MCF 10A (cell line): ENCODE results near the gene KIF2A. TPM values are rescaled to one million over a fixed set of nuclear protein-coding genes. Genes with fewer than 3 reads are reported as not detected.
A peak's percentile ranks its signal among the peaks of the same experiment; 100 is the strongest.

Source experiments
- BruUV-seq: library from RNA; stranded (reverse); fragments of 400-500 nt; replicated peaks from 2 replicates; lab custom pipeline; 2021; lab: Mats Ljungman, UMichigan
- CTCF ChIA-PET: fragments of 300-600 bp; sonication (Branson Sonifier 250); formaldehyde crosslinking; extraction: SDS; loops from one replicate; lab custom pipeline; 2021; ENCODE audit warnings: antibody characterized with exemption, inconsistent platforms; lab: Yijun Ruan, JAX
- POLR2A ChIA-PET: fragments of 300-600, 350-650 bp; sonication (Branson Sonifier 250); formaldehyde crosslinking; extraction: SDS; loops from one replicate; lab custom pipeline; 2020; ENCODE audit warnings: antibody characterized with exemption, inconsistent platforms; lab: Yijun Ruan, JAX
- DNase-seq: peaks from one replicate; pipeline ENCODE4 v3.0.0-alpha.2; 2018; ENCODE audit not compliant: unreplicated experiment
- H3K27ac Mint-ChIP-seq: one replicate; pipeline ENCODE4 v1.8.0; 2022; ENCODE audit warnings: mild to moderate bottlenecking, low read depth, mixed read lengths; ENCODE audit not compliant: unreplicated experiment
- H3K27me3 Mint-ChIP-seq: one replicate; pipeline ENCODE4 v1.8.0; 2022; ENCODE audit warnings: mixed read lengths; ENCODE audit not compliant: insufficient read depth, unreplicated experiment
- H3K36me3 Mint-ChIP-seq: one replicate; pipeline ENCODE4 v1.8.0; 2022; ENCODE audit warnings: mild to moderate bottlenecking, moderate library complexity, mixed read lengths; ENCODE audit not compliant: insufficient read depth, unreplicated experiment
- H3K4me1 Mint-ChIP-seq: one replicate; pipeline ENCODE4 v1.8.0; 2022; ENCODE audit warnings: mixed read lengths; ENCODE audit not compliant: insufficient read depth, unreplicated experiment
- H3K4me3 Mint-ChIP-seq: one replicate; pipeline ENCODE4 v1.8.0; 2022; ENCODE audit warnings: mild to moderate bottlenecking, moderate library complexity, mixed read lengths; ENCODE audit not compliant: unreplicated experiment
- H3K9me3 Mint-ChIP-seq: one replicate; pipeline ENCODE4 v1.8.0; 2022; ENCODE audit warnings: mixed read lengths; ENCODE audit not compliant: unreplicated experiment
- CTCF ChIP-seq: fragments of 200-600 bp; IDR thresholded peaks from one replicate; pipeline ENCODE4 v1.8.0; 2022; ENCODE audit warnings: antibody characterized with exemption, mild to moderate bottlenecking; ENCODE audit not compliant: unreplicated experiment
- intact Hi-C: fragments of 100-400 bp; cut with micrococcal nuclease; formaldehyde crosslinking; loops from 2 replicates; pipeline ENCODE4 v1.14.1; 2022
- total RNA-seq: library from RNA; stranded (reverse); gene quantifications from 2 replicates; pipeline ENCODE4 v1.2.3, GENCODE V29; 2022

The KIF2A gene
- total RNA-seq, 1 experiment from 2014 or later = 61.0 TPM

- no peak for TF ChIP-seq CTCF
- intact Hi-C loops = loop anchor here (5.0 to 10.0 kb wide), 2 partner anchors 47 to 81 kb away; no protein-coding TSS in a partner anchor
- Mint-ChIP-seq H3K9me3 (no peaks in the 10 kb centered on the region), H3K4me1 (peaks cover 8% of the 10 kb centered on the region), H3K27ac (peak overlapping the region; percentile 93), H3K36me3 (no peaks in the 10 kb centered on the region), H3K4me3 (peak overlapping the region; percentile 91), H3K27me3 (no peaks in the 10 kb centered on the region)
- POLR2A ChIA-PET = interaction anchor here (0.9 to 1.9 kb wide), 14 partner anchors 8 to 98 kb away, joined by 3 to 10 read pairs (median 5); partner anchors contain the start of gene DIMT1
- no peak for DNase-seq
- BruUV-seq = TSS peak; percentile 86
- CTCF ChIA-PET = interaction anchor here (0.7 to 1.6 kb wide), 7 partner anchors 8 to 81 kb away, joined by 3 to 7 read pairs (median 3); no protein-coding TSS in a partner anchor
Observed at GRCh38 chr5:62305358-62305714, 670 bp upstream of the KIF2A start.

DNA sequence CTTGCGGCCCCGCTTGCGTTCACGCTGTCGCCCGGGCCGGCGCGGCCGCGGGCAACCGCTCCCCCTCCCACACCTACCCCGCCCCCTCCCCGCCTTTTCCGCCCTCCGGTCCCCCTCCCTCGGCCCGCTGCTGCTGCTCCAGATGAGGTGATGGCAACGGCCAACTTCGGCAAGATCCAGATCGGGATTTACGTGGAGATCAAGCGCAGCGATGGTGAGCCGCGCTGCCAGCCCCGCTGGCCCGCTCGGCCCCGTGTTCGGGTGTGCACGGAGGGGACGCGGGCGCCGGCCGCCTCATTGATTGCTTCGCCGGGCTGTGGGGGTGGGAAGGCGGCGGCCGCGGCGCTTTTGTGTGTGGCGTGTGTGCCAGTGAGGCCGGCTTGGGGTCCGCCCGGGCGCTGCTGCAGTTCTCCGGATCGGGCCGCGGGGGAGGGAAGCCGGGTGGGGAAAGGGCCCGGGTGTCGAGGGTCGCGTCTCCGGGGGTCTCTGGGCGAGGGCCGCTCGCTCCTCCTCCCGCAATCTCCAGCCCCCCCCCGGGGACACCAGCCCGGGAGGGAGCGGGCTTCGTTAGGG, 403 bp downstream of the KIF2A start:
- no peak for DNase-seq
- BruUV-seq = no TSS peak
- H3K4me3 Mint-ChIP-seq = peak overlapping the region; percentile 91
- no peak for TF ChIP-seq CTCF
- H3K36me3 Mint-ChIP-seq = no peaks in the 10 kb centered on the region
- intact Hi-C loops = loop anchor here (5.0 to 10.0 kb wide), 2 partner anchors 46 to 82 kb away; no protein-coding TSS in a partner anchor
- H3K4me1 Mint-ChIP-seq = peaks cover 18% of the 10 kb centered on the region
- no peaks in the 10 kb centered on the region for H3K9me3 Mint-ChIP-seq
- CTCF ChIA-PET = interaction anchor here (0.8 to 1.6 kb wide), 3 partner anchors 8 to 82 kb away, joined by 4 to 7 read pairs (median 5); no protein-coding TSS in a partner anchor
- H3K27me3 Mint-ChIP-seq = no peaks in the 10 kb centered on the region
- peak overlapping the region; percentile 93 for H3K27ac Mint-ChIP-seq
- POLR2A ChIA-PET = interaction anchor here (0.7 to 1.9 kb wide), 16 partner anchors 8 to 97 kb away, joined by 3 to 10 read pairs (median 5); partner anchors contain the start of gene DIMT1

DNA sequence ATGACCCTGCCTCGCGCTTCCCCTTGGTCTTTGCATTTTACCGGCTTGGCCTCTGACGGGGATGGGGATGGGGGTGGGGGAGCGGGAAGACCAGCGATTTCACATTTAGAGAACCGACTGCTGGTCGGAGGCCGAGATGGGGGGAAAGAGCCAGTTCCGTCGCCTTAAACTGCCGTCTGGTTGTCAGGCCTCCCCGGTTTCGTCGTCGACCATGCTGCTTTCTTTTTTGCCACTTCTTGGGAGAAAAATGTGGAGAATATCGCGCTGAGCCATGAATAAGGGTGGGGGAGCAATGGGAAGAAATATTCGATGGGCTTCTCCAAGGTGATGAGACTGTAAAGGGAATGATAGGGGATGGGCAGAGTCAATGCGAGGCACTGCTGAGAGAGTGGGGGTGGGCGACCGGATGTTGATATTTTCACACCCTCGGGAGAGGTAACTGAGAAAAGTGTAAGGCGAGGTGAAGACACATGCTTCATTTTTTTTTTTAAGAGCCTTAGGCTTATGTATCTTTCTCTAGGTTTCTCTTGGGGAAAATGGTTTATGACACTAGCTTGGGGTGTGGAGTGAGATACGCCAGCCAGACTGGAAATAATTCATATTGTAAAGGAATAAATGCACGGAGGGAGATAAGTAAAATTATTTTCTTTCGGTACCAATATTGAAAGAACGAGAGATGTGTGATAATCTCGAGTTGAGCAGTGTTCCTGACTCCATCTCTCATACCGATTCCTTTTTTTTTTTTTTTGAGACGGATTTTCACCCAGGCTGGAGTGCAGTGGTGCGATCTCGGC, 1.1 kb downstream of the KIF2A start:
- peak; percentile 33 for DNase-seq
- POLR2A ChIA-PET = interaction anchor here (0.6 to 2.3 kb wide), 10 partner anchors 9 to 782 kb away, joined by 3 to 9 read pairs (median 4); partner anchors contain the start of gene DIMT1
- H3K4me3 Mint-ChIP-seq = peak overlapping the region; percentile 91
- H3K27ac Mint-ChIP-seq = peak overlapping the region; percentile 93
- H3K4me1 Mint-ChIP-seq = peaks cover 25% of the 10 kb centered on the region
- intact Hi-C loops = loop anchor here (5.0 to 10.0 kb wide), 2 partner anchors 45 to 82 kb away; no protein-coding TSS in a partner anchor
- CTCF ChIA-PET = interaction anchor here (0.6 to 3.5 kb wide), 6 partner anchors 10 to 160 kb away, joined by 3 to 11 read pairs (median 4); no protein-coding TSS in a partner anchor
- no peak for TF ChIP-seq CTCF
- H3K27me3 Mint-ChIP-seq = no peaks in the 10 kb centered on the region
- H3K9me3 Mint-ChIP-seq = no peaks in the 10 kb centered on the region
- TSS peak; percentile 33 for BruUV-seq
- no peaks in the 10 kb centered on the region for H3K36me3 Mint-ChIP-seq
